Activated T-cell treated with anti-CD3 and anti-CD28 coated beads for 1 hour (primary cell): ENCODE data around the gene FBXW4.

Experiments used
- DNase-seq: peaks from one replicate; pipeline ENCODE4 v3.0.0-alpha.2; 2020; ENCODE audit warnings: low read depth

FBXW4 gene

DNA sequence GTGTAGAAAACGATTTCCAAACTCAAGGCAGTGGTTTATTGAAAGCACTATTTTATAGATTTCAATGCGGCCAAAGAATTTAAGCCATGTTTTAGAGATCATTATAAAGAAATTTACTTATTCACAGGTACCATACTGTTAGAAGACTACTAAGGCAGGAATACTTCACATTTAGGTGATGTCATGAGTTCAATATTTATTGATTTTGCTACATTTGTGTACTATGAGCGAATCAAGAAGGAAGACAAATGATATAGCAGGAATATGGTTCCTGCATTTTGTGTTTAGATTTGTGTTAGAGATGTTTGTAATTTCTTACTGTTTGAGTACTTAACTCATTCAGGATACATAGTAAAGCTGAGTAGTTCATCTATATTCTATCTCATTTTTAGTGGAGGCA lies 1.7 kb upstream of the FBXW4 start:
- DNase-seq: no peak

DNA sequence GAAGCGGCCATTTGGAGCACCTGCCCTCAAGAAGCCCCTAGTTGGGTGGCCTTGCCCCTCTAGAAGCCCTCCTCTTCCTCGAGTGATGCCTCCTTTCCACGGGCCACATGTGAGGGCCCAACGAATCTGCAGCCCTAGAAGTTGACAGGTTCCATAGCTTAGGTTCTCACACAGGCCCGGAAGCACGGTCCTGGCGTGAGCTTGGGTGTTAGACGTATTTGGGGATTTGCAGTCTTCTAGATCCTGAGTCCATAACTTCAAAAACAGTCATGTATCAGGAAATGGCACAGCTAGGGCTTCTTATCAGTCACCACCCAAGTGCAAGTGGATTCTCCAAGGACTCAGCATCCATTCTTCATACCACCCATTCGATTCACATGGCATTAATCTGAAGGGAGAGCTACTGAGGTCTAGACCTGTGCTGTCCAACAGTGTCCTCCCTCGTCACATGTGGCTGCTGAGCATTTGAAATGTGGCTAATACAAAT lies 477 bp upstream of the FBXW4 start:
- DNase-seq: peak; percentile 4

- peak; percentile 58 for DNase-seq
These were observed 844 bp downstream of the FBXW4 start for GRCh38 chr10:101693978-101694673.

- no peak for DNase-seq
These were observed 1.4 kb downstream of the FBXW4 start for GRCh38 chr10:101693651-101693977.

DNA sequence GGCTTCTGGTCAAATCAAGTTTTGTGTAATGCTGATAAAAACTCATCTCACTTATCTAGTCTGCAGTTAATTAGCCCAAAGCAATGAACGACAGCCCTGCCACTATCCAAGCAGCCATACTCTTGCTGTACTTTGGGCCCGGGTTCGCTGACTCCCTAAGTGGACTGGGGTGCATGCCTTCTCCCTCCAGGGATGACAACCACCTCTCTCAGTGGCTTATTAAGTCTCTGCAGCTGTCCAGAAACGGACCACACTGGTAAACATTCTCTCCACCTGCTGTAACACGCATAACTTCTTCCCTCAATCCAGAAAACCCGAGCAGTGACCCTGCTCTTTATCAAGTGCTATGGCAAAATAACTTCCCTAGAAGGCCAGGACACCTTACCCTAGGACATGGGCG lies 3.9 kb downstream of the FBXW4 start:
- no peak for DNase-seq

GRCh38 chr10:101690461-101690860 lies 4.5 kb downstream of the FBXW4 start:
- DNase-seq: no peak

DNA sequence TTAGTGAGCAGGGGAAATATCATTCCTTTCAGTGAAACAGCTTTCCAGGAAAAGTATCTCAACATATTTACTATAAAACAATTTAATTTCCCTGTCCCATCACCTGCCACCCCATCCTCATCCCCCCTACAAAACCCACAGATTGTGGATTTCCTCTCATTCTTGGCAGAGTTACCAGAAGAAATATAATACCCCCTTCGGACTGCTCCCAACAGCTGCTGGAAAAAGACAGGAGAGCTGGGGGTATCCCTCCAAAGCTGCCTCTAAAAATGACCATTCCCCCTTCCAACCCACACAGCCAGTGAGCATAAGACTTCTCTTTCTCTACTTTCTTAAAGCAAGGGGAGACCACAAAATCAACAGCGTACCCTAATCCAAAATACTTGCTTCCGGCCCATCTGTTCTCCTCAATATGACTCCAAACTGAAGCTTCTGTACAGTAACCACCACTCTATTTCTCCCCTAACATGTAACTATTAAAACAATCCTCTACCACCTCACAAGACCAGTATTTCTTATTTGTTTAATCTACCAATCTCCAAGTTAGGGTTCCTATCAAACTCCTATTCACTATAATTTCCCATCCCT lies 7.8 kb downstream of the FBXW4 start:
- no peak for DNase-seq

DNA sequence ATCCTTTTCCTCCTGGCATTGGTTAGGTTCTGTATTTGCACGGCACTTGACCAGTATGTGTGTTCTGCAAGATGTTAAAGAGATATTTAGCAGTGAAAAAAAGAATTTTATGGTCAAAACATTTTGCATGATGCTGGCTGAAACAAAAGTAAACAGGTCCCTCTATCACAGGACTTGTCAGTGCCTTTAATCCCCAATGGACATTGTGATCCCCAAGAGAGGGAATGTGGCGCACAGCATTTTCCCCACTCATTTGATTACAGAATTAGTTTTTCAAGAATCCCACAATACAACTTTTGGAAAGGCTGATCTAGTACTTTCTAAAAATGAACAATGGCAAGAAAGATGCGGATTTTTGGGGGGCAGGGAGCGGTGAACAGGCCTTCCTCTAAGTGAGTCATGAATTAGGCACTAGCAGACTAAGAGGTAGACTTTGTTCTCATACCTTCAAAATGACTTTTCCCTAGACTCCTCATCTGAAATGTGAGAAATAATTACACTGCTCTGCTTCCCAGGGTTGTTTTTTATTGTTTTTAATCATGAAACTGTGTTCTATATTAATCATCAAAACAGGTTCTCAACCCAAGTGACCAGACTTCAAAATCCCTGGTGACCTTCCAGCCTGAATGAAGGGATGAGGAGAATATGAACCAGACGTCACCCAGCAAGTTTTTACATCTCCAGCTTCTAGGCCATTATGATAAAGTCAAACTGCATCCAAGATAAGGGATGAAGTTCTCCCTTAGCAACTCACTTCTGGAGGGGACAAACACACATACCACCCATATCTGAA lies 8.6 kb downstream of the FBXW4 start:
- no peak for DNase-seq

GRCh38 chr10:101684782-101685181 lies 10.2 kb downstream of the FBXW4 start:
- no peak for DNase-seq

DNA sequence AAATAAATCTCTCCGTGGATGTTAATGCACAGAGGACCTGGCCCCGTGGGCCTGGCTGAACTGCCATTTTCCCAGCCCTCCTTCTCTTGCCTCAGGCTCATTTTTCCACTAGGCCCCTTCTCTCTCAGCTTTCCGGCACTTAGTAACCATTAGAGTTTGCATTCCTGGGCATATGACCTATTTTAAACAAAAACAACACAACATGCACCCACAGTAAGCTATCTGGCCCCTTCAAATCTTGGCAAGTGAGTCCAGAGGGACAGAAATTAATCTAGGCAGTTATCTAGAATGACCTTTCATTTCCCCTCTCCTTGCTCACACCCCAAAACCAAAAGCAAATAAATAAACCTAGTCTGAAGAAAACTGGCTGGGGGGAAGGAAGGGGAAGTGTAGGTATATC lies 11.7 kb downstream of the FBXW4 start:
- DNase-seq: no peak

GRCh38 chr10:101682172-101682825 lies 12.7 kb downstream of the FBXW4 start:
- DNase-seq: no peak

GRCh38 chr10:101676565-101676964 lies 18.4 kb downstream of the FBXW4 start:
- no peak for DNase-seq

DNA sequence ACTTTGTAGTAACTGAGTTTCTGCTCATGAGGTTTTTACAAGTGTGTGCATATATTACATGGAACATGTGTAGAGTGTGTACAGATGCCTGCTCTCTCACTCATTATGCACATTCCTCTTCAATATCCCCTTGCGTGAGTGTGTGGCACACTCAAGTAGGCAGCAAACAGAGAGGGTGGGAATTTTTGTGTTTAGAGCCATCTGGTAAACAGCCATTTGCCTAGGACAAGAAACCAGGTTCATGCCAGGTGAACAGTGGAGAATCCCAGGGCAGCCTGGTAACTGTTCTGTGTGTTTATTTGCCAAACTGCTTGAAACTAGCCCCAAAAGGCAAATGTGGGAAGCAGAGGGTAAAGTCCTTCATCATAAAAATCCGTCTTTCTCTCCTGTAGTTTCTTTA lies 19.9 kb downstream of the FBXW4 start:
- no peak for DNase-seq

DNA sequence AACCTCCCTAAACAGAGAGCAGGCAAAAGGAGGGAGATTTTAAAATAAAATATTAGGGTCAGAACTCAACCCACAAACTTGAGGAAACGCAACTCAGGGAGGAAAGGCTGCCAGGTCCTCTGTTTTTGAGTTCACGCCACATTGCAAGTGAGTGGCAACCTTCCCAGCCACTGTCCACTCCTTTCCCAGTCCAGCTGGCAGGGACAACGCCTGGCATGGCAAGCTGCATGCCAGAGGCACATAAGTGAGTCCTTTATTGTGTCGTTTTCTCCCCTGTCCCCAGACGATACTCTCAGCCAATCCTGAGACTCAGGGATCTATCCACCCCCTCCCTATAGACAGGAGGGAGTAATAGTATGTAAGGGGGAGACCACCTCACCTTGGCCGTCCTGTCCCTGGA lies 22.4 kb downstream of the FBXW4 start:
- no peak for DNase-seq

GRCh38 chr10:101671453-101671852 lies 23.5 kb downstream of the FBXW4 start:
- DNase-seq: no peak

DNA sequence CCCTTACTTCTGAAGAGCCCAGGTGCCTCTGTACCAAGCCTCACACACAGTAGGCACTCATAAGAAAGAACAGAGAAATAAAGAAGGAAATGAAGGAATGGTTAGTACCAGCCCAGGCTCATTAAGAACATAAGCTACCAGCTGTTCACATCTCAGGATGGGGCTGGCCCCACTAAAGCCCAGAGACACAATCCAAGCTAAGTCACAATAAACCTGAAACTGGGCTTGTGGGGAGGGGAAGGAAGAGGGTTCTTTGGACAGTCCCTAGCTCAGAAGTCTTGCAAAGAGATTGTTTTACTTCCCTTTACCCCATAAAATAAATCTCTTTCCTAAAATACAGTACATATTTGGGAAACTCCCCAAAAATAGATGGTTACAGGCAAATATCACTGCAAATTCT lies 24.3 kb downstream of the FBXW4 start:
- no peak for DNase-seq

- no peak for DNase-seq
These were observed 25.8 kb downstream of the FBXW4 start for GRCh38 chr10:101669181-101669580.

DNA sequence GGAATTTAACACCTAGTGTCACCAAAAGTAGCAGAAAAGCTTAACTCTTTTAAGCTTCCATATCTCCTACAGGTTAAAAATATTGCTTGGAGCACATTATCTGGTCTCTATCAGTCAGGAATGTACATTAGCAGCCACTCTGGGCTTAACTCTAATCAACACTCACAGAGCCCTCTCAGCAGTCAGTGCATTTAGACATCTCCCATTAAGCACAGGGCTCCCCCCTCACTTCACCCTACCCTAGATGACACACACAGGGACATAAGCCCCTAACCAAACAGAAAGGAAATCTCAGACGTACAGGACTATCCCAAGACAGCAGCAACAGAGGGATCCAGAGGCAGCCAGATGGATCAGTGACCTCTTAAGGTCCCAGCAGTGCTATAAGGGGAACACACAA lies 26.4 kb downstream of the FBXW4 start:
- DNase-seq: no peak

GRCh38 chr10:101666083-101666482 lies 28.9 kb downstream of the FBXW4 start:
- DNase-seq: no peak

DNA sequence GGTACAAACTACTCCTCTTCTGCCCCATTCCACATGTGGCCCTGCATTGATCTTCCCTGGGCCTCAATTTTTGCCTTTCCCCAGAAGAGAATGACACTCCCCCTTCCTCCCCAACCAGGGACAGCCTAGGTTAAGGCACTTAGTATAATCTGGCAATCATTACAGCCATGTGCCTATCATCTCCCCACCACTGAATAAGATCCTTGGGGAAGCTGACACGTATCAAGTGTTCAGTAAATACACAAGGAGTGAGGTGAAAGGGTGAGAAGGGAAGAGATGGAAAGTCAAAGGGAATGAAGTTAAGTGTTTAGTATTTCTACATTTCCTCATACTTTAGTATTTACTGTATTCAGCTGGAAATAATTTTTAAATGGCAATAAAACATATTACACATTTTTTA lies 31.9 kb downstream of the FBXW4 start:
- DNase-seq: no peak

- DNase-seq: no peak
These were observed 34.7 kb downstream of the FBXW4 start for GRCh38 chr10:101660256-101660655.

- DNase-seq: no peak
These were observed 36.0 kb downstream of the FBXW4 start for GRCh38 chr10:101658975-101659374.

- DNase-seq: no peak
These were observed 38.1 kb downstream of the FBXW4 start for GRCh38 chr10:101656890-101657289.
